Nucleus accumbens (tissue), 56 donors: ENCODE data around the gene USP17L28.
"Not testable (repeated sequence)": the region's sequence is repeated elsewhere in the genome, so short reads cannot be mapped to it uniquely, and the experiment has no call there.

ENCODE experiments used
- DNase-seq, 56 donors: peaks; one replicate each; lab custom pipeline; 2025; lab: John Stamatoyannopoulos, UW

Gene USP17L28, protein sequence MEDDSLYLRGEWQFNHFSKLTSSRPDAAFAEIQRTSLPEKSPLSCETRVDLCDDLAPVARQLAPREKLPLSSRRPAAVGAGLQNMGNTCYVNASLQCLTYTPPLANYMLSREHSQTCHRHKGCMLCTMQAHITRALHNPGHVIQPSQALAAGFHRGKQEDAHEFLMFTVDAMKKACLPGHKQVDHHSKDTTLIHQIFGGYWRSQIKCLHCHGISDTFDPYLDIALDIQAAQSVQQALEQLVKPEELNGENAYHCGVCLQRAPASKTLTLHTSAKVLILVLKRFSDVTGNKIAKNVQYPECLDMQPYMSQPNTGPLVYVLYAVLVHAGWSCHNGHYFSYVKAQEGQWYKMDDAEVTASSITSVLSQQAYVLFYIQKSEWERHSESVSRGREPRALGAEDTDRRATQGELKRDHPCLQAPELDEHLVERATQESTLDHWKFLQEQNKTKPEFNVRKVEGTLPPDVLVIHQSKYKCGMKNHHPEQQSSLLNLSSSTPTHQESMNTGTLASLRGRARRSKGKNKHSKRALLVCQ

DNA sequence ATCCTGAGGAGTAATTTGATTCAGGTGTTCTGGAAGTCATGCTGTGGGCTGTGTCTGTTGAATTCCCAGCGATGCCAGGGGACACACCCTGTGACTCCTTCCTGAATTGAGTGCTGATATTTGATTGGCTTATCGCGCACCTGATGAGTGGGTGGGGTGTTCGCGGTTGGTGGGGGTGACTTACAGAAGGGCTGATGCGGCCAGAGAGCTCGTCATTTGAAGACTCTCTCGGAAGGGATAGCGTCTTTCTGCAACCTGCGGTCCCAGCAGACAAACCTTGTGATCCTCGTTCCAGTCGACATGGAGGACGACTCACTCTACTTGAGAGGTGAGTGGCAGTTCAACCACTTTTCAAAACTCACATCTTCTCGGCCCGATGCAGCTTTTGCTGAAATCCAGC, at the start of gene USP17L28:
USP17L28 (plus strand) TSS at position 301 of the 400 bp plus-strand sequence; CDS start at position 301, 0 bp downstream.
- not testable (repeated sequence) for DNase-seq

DNA sequence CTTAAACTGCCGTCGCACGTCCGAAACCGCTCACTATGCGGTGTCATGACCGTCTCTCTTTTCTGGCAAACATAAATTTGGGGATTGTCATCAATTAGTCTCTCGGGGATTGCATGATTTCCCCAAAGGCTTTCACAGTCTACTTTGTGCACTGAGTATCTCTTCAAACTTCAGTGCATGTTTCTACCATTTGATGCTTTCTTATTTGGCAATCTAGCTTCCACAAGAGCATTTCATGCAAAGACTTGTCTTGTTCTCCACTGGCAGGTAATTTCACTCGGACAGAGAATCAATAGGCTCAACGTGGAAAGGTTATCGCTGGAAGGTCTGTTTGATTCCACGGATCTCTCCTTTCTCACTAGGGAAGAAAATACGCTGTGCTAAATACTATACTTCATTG, 24.5 kb upstream of the USP17L28 start:
- DNase-seq: not testable (repeated sequence)

DNA sequence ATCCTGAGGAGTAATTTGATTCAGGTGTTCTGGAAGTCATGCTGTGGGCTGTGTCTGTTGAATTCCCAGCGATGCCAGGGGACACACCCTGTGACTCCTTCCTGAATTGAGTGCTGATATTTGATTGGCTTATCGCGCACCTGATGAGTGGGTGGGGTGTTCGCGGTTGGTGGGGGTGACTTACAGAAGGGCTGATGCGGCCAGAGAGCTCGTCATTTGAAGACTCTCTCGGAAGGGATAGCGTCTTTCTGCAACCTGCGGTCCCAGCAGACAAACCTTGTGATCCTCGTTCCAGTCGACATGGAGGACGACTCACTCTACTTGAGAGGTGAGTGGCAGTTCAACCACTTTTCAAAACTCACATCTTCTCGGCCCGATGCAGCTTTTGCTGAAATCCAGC, 23.8 kb upstream of the USP17L28 start, which contains the start of gene USP17L24:
USP17L24 (plus strand) TSS at position 301 of the 400 bp plus-strand sequence; CDS start at position 301, 0 bp downstream.
- DNase-seq: not testable (repeated sequence)

DNA sequence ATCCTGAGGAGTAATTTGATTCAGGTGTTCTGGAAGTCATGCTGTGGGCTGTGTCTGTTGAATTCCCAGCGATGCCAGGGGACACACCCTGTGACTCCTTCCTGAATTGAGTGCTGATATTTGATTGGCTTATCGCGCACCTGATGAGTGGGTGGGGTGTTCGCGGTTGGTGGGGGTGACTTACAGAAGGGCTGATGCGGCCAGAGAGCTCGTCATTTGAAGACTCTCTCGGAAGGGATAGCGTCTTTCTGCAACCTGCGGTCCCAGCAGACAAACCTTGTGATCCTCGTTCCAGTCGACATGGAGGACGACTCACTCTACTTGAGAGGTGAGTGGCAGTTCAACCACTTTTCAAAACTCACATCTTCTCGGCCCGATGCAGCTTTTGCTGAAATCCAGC, 19.1 kb upstream of the USP17L28 start, which contains the start of gene USP17L25:
USP17L25 (plus strand) TSS at position 301 of the 400 bp plus-strand sequence; CDS start at position 301, 0 bp downstream.
- not testable (repeated sequence) for DNase-seq

DNA sequence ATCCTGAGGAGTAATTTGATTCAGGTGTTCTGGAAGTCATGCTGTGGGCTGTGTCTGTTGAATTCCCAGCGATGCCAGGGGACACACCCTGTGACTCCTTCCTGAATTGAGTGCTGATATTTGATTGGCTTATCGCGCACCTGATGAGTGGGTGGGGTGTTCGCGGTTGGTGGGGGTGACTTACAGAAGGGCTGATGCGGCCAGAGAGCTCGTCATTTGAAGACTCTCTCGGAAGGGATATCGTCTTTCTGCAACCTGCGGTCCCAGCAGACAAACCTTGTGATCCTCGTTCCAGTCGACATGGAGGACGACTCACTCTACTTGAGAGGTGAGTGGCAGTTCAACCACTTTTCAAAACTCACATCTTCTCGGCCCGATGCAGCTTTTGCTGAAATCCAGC, 14.3 kb upstream of the USP17L28 start, which contains the start of gene USP17L26:
USP17L26 (plus strand) TSS at position 301 of the 400 bp plus-strand sequence; CDS start at position 301, 0 bp downstream.
- not testable (repeated sequence) for DNase-seq

DNA sequence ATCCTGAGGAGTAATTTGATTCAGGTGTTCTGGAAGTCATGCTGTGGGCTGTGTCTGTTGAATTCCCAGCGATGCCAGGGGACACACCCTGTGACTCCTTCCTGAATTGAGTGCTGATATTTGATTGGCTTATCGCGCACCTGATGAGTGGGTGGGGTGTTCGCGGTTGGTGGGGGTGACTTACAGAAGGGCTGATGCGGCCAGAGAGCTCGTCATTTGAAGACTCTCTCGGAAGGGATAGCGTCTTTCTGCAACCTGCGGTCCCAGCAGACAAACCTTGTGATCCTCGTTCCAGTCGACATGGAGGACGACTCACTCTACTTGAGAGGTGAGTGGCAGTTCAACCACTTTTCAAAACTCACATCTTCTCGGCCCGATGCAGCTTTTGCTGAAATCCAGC, 9.6 kb upstream of the USP17L28 start, which contains the start of gene USP17L5:
USP17L5 (plus strand) TSS at position 301 of the 400 bp plus-strand sequence; CDS start at position 301, 0 bp downstream.
- not testable (repeated sequence) for DNase-seq

DNA sequence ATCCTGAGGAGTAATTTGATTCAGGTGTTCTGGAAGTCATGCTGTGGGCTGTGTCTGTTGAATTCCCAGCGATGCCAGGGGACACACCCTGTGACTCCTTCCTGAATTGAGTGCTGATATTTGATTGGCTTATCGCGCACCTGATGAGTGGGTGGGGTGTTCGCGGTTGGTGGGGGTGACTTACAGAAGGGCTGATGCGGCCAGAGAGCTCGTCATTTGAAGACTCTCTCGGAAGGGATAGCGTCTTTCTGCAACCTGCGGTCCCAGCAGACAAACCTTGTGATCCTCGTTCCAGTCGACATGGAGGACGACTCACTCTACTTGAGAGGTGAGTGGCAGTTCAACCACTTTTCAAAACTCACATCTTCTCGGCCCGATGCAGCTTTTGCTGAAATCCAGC, 4.8 kb upstream of the USP17L28 start, which contains the start of gene USP17L27:
USP17L27 (plus strand) TSS at position 301 of the 400 bp plus-strand sequence; CDS start at position 301, 0 bp downstream.
- not testable (repeated sequence) for DNase-seq

DNA sequence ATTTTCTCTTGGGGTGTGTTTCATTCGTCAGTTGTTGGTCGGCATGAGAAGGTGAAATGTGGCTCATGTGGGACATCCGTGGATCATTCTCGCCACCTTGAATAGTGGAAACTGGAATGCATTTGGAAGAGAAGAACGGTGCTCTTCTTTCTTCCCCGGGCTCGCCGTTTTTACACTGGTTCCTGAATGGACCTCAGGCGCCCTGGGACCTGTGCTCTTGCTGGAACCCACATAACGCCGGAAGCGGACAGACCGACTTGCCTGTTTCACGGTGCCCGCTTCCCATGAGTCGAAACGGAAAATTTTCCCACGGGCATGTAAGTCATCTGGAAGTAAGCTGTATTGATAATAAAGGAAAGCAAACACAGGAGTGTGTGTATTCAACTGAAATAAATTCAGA, 2.2 kb downstream of the USP17L28 start:
- DNase-seq: not testable (repeated sequence)

DNA sequence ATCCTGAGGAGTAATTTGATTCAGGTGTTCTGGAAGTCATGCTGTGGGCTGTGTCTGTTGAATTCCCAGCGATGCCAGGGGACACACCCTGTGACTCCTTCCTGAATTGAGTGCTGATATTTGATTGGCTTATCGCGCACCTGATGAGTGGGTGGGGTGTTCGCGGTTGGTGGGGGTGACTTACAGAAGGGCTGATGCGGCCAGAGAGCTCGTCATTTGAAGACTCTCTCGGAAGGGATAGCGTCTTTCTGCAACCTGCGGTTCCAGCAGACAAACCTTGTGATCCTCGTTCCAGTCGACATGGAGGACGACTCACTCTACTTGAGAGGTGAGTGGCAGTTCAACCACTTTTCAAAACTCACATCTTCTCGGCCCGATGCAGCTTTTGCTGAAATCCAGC, 4.6 kb downstream of the USP17L28 start, which contains the start of gene USP17L29:
USP17L29 (plus strand) TSS at position 301 of the 400 bp plus-strand sequence; CDS start at position 301, 0 bp downstream.
- not testable (repeated sequence) for DNase-seq

DNA sequence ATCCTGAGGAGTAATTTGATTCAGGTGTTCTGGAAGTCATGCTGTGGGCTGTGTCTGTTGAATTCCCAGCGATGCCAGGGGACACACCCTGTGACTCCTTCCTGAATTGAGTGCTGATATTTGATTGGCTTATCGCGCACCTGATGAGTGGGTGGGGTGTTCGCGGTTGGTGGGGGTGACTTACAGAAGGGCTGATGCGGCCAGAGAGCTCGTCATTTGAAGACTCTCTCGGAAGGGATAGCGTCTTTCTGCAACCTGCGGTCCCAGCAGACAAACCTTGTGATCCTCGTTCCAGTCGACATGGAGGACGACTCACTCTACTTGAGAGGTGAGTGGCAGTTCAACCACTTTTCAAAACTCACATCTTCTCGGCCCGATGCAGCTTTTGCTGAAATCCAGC, 14.1 kb downstream of the USP17L28 start, which contains the start of gene USP17L30:
USP17L30 (plus strand) TSS at position 301 of the 400 bp plus-strand sequence; CDS start at position 301, 0 bp downstream.
- DNase-seq: not testable (repeated sequence)

DNA sequence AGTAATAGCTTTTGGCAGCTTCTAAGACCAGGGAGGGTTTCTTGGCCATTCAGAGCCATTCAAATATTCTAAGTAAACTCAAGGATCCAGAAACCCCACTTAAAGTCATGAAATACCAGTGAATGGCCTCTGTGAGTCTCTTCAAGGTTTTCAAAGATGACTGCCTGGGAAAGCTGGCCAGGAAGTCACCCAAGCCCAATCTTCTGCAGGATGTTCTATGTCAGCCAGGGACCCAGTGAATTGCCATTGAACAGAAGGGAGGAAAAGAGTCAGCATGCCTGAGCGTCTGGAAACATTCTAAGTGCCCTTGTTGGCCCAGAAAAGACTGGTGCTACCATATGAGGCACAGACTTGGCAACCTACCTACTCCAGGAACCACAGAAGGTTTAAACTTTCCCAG, 31.2 kb downstream of the USP17L28 start:
- not testable (repeated sequence) for DNase-seq

DNA sequence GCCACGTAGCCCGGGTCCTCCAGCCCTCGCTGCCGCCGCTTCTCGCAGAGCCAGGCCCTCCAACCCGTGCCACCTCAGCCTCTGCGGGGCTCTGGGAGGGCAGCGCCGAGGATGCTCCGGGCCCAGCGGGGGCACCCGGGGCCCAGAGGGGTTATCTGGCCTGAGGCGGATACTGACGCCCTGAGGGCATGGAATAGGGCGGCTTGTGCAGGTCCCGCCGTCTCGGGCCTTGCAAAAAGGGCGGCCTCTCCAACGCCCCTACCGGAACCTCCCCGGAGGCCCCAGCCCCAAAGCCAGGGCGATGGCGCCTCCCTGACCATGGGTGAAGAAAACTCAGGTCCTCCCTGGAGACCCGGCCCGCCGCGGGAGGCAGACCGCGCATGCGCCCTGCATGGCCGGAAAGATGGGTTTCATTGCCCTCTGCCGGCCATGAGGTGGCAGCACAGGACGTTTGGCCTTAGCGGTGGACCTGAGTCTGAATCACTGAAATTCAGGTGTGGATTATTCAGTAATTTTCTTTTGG, 32.4 kb downstream of the USP17L28 start:
- peak in 10 of 56 donors; percentile 2 to 39 (median 7) for DNase-seq

DNA sequence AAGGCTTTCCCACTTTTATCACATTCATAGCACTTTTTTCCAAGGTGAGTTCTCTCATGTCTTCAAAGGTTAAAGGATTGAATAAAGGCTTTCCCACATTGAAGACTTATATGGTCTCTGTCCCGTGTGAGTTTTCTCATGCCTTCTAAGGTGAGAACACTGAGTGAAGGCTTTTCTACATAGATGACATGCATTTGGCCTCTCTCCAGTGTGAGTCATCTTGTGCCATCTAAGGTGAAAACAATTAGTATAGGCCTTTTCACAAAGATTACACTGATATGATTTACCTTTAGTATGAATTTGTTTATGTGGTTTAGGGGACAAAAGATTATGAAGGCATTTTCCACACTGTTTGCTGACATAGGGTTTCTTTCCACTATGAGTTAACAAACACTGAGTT, 35.4 kb downstream of the USP17L28 start:
- DNase-seq: no peak

DNA sequence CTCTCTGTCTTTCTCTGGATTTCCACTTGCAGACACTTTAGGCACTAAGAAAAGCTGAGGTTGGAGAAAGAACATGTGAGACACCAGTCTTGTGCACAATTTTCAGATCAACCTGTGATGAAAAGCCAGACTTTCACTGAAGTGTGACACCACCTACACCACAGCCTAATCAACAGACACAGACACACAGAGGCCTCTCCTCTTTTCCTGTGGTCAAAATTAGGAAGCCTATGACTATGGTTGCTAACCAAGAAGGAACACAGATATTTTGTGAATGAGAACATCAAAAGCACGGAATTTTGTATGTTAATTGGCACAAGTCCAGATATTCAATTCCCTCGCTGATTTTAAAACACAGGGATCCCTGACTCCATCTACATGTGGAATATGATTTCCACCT, 40.3 kb downstream of the USP17L28 start:
- not testable (repeated sequence) for DNase-seq
